Stimulated activated CD4-positive, alpha-beta T cell treated with anti-CD3 and anti-CD28 coated beads, Interleukin-4, amount 100 ng/mL, for 48 hours (primary cell): Measurements from ENCODE around the gene RNF123.

ENCODE experiments used
- DNase-seq, 2 donors: peaks; one replicate each; pipeline ENCODE4 v3.0.0-alpha.2; 2020; ENCODE audit warnings: low read depth in 2 of 2

RNF123 gene

GRCh38 chr3:49750056-49750455 lies 60.7 kb downstream of the RNF123 start:
- no peak for DNase-seq

DNA sequence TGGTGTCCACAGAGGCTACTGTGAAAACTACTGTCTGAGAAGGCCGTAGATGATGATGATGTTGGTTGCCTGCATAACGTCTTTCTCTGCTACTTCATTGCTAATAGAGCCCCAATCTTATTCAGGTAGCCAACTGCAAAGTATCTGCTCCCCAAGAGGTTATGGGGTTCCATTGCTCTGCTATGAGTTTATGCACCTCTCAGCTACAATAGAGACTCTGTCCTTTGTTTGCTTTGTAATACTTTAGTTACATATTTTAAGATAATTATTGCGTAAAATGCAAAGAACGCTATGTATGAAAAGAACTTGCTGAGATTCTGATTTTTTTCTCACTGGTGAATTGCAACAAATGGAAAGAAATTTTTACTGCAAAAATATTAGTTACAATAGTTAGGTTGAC lies 62.1 kb downstream of the RNF123 start:
- no peak for DNase-seq

DNA sequence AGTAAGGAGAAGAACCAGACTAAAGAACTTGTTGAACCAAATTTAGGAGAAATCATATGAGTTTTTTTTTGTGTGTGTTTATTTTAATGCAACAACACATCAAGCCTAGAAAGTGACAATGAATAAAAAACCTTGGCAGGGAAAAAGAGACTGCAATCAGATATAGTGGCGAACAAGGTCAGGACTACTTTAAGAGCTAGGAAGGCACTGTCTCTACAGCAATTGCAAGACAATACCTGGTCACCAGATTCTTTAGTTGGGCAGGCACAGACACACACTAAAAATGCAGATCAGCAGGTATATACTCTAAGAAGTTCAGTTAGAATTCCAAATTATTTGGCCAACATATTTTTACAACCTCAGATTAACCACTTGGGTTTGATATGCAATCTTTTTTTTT lies 65.2 kb downstream of the RNF123 start:
- no peak for DNase-seq

DNA sequence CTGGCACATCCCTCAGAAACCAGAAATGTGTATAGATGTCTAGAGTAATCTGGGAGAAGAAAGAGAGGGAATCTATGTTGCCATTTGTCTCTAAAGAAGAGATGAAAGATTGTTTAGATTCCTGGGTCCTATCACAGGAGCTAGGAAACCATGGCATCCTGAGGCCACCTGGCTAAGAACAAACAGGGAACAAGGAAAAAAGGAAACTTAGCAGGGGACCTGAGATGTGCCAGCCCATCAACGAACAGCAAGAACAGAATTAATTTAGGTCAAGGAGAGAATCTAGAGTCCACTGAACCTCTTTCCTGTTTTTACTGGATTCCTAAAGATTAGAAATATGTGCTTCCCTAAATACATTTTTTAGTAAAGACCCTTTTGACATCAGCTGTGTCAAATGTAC lies 66.7 kb downstream of the RNF123 start:
- no peak for DNase-seq

DNA sequence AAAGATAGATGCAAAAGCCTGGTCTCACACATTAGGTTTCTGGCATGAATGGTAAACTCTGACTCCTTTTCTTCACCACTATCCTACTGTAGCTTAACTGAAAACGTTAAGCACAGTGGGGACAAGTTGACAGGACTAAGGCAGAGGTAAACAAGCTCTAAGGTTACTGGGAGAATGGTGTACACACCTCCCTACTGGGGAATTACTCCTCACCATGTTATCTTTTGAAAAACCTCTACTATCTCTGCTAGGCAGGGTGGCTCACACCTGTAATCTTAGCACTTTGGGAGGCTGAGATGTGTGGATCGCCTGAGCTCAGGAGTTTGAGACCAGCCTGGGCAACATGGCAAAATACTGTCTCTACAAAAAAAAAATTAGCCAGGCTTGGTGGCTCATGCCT lies 67.8 kb downstream of the RNF123 start:
- no peak for DNase-seq

GRCh38 chr3:49759226-49759625 lies 69.9 kb downstream of the RNF123 start:
- DNase-seq, result no peak

GRCh38 chr3:49761661-49762060 lies 72.3 kb downstream of the RNF123 start:
- DNase-seq, result no peak

GRCh38 chr3:49763981-49764380 lies 74.6 kb downstream of the RNF123 start:
- DNase-seq, result no peak

DNA sequence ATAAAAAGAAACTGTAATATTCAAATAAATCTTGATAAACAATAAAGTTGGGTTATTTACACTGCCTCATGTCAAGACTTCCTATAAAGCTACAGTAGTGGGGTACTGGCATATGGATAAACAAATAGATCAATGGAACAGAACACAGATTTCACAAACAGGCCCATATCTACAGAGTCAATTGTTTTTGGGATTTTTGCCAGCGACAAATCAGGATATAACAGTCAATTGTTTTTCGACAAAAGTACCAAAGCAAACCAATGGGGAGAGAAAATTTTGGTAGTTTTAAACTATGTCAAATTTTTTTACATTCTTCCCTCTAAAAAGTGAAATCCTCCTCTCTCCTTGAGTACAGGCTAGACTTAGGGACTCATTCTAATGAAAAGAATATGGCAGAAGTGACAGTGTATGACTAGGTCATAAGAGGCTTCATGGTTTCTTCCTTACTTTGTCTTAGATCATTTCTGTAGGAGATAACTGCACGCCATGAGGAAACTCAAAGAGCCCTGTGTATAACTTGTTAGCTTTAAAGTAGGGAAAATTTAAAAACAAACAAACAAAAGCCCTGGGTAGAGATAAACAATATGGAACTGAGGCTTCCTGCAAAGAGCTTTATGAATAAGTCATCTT lies 80.0 kb downstream of the RNF123 start:
- DNase-seq, result no peak

GRCh38 chr3:49769926-49770325 lies 80.6 kb downstream of the RNF123 start:
- no peak for DNase-seq
